ENCODE results near the gene CCDC87.
"Not testable (repeated sequence)": the region's sequence is repeated elsewhere in the genome, so short reads cannot be mapped to it uniquely, and the experiment has no call there.

Gene CCDC87

GRCh38 chr11:66626926-66627325 is 34.1 kb upstream of the CCDC87 start:
- TF ChIP-seq POLR2A (IDR thresholded peaks at IDR 0.05; ENCODE audit: low read depth, low read length): no peak
- FAIRE-seq: no peak
- no peak for DNase-seq (ENCODE audit: insufficient read length, low spot score)

- no peak for TF ChIP-seq POLR2A (IDR thresholded peaks at IDR 0.05; ENCODE audit: low read depth, low read length)
- no peak for FAIRE-seq
- DNase-seq (ENCODE audit: insufficient read length, low spot score): no peak
These were observed 33.5 kb upstream of the CCDC87 start for GRCh38 chr11:66626382-66626781.

- no peak for TF ChIP-seq POLR2A (IDR thresholded peaks at IDR 0.05; ENCODE audit: low read depth, low read length)
- FAIRE-seq (no peak), DNase-seq (ENCODE audit: insufficient read length, low spot score) (no peak)
These were observed 32.9 kb upstream of the CCDC87 start for GRCh38 chr11:66625752-66626149.

GRCh38 chr11:66625041-66625751 is 32.3 kb upstream of the CCDC87 start:
- DNase-seq (ENCODE audit: insufficient read length, low spot score): no peak
- TF ChIP-seq POLR2A (IDR thresholded peaks at IDR 0.05; ENCODE audit: low read depth, low read length): no peak
- FAIRE-seq: no peak

- no peak for TF ChIP-seq POLR2A (IDR thresholded peaks at IDR 0.05; ENCODE audit: low read depth, low read length)
- FAIRE-seq (no peak), DNase-seq (ENCODE audit: insufficient read length, low spot score) (no peak)
These were observed 31.6 kb upstream of the CCDC87 start for GRCh38 chr11:66624450-66624849.

GRCh38 chr11:66619080-66619554 is 26.3 kb upstream of the CCDC87 start:
- FAIRE-seq (no peak), DNase-seq (ENCODE audit: insufficient read length, low spot score) (no peak)
- TF ChIP-seq POLR2A (IDR thresholded peaks at IDR 0.05; ENCODE audit: low read depth, low read length): no peak

- FAIRE-seq (no peak), DNase-seq (ENCODE audit: insufficient read length, low spot score) (no peak)
- TF ChIP-seq POLR2A (IDR thresholded peaks at IDR 0.05; ENCODE audit: low read depth, low read length): no peak; the same call in 1 of the 2 replicates
These were observed 24.4 kb upstream of the CCDC87 start for GRCh38 chr11:66617155-66617834.

GRCh38 chr11:66616379-66617154 is 23.7 kb upstream of the CCDC87 start, which contains the start of gene RBM14:
Gene RBM14 (plus strand): TSS chr11:66616630. CDS start chr11:66616721, 91 bp downstream.
- FAIRE-seq (no peak), DNase-seq (ENCODE audit: insufficient read length, low spot score) (peak; percentile 99)
- TF ChIP-seq POLR2A (IDR thresholded peaks at IDR 0.05; ENCODE audit: low read depth, low read length): peak; percentile 95

GRCh38 chr11:66614073-66614472 is 21.2 kb upstream of the CCDC87 start:
- DNase-seq (ENCODE audit: insufficient read length, low spot score): no peak
- FAIRE-seq: no peak
- no peak for TF ChIP-seq POLR2A (IDR thresholded peaks at IDR 0.05; ENCODE audit: low read depth, low read length)

- no peak for FAIRE-seq
- no peak for TF ChIP-seq POLR2A (IDR thresholded peaks at IDR 0.05; ENCODE audit: low read depth, low read length)
- no peak for DNase-seq (ENCODE audit: insufficient read length, low spot score)
These were observed 19.6 kb upstream of the CCDC87 start for GRCh38 chr11:66612458-66612857.

GRCh38 chr11:66609721-66610617 is 17.1 kb upstream of the CCDC87 start:
- DNase-seq (ENCODE audit: insufficient read length, low spot score) (no peak), FAIRE-seq (no peak)
- TF ChIP-seq POLR2A (IDR thresholded peaks at IDR 0.05; ENCODE audit: low read depth, low read length): no peak

- no peak for TF ChIP-seq POLR2A (IDR thresholded peaks at IDR 0.05; ENCODE audit: low read depth, low read length)
- DNase-seq (ENCODE audit: insufficient read length, low spot score): peak; percentile 45
- FAIRE-seq: no peak
These were observed 14.4 kb upstream of the CCDC87 start for GRCh38 chr11:66607126-66607834.

GRCh38 chr11:66606608-66607007 is 13.7 kb upstream of the CCDC87 start:
- DNase-seq (ENCODE audit: insufficient read length, low spot score); FAIRE-seq: not testable (repeated sequence)

Measured in H54 (cell line).